Stimulated activated naive CD4-positive, alpha-beta T cell treated with Interleukin-2 at 50 U/mL for 16 hours (primary cell): ENCODE results near the gene FUBP3.

ENCODE experiments used
- DNase-seq: peaks from one replicate; lab custom pipeline; 2025; lab: John Stamatoyannopoulos, UW

FUBP3 gene

DNA sequence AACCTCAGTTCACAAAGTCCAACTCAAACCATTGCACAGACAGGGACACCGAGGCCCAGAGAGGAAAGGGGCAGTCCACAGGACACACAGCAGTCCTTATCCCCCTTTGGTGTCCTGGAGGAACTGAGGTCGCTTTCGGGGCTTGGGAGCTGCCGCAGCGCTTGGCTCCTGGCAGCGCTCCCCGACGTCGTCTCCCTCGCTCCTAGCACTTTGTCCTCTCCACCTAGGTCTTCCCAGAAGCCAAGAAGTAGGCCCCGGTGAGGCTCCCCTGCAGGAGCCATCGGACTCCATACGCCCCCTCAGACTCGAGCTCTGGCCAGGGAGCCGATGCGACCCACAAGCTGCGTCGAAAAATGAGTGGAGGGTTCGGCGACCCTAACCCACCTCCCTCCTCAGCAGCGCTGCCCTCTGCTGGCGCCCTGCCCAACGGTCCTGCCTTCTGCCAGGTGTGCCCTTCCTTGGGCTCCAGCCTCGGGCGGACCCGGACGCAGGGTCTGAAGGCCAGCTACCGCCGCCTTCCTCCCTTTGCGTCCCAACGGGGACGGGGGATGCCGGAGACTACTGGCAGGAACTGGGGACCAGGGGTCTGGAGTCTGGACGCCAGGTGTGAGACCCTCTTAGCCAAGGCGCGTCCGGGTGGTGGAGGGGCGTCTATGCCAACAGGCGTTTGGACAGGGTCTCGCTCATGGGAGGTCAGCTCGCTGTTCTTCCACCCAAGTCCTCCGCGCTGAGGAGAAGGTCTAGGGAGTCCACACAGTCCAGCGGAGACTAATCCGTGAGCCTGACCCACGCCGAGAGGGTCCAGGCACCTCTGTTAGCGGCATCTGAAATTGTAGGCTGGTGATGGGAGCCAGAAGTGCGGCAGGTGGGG is 83.0 kb downstream of the FUBP3 start:
- no peak for DNase-seq

DNA sequence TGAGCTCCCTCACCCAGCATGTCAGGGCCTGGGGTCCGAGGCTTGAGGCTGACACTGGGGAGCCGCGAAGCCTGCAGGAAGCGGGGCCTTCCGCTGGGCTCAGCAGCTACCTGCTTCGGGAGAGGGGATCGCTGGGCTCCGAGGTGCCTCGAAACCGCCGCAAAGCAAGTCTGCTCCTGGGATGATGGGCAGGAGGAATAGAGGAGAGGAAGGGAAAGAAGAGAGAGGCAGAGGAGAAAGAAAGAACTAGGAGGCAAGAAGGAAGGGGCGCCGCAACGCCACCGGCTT is 83.5 kb downstream of the FUBP3 start:
- no peak for DNase-seq

DNA sequence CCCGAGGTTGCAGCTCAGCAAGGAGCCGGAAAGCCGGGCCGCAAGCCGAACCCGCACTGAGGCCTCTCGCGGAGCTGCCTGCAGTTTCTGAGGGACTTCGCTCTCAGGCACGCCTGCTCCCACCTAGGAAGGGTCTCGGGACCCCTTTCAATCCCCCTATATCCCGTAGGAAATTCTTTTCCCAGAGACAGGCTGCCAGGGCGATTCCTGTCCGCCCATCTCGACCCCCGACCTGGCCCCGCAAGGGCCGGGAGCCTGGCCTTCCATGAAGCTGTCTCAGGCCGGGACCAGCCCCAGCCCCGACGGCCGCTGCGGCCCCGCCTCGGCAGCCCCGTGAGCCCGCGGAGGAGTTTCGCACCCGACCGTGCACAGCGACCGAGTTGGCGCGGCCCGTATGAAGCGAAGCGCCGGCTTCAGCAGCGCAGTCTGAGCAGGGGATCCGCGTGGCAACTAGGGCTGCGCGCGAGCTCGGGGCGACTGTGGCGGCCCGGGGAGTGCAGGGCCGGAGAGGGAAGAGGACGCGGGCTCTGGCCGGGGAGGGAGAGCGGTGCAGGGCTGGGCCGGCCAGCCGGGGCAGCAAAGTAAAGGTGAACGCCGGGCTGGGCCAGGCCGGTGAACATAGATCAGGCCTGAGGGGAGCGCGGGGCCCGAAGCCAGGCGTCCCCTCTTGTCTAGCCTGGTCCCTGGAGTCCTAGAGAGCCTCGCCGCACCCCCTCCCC is 84.0 kb downstream of the FUBP3 start:
- no peak for DNase-seq

DNA sequence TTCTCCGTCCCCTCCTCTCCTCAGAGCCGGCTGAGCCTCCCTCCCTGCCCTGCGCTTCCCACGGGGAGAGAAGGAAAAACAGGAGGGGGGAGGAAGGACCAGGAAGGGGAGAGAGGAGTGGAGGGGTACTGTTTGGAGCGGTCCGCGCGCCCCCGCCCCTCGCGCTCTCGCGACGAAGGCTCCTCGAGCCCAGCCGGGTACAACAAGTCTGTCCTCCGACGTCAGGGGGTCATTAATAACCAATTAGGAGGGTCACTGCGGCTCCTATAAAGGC is 84.5 kb downstream of the FUBP3 start:
- DNase-seq = no peak

DNA sequence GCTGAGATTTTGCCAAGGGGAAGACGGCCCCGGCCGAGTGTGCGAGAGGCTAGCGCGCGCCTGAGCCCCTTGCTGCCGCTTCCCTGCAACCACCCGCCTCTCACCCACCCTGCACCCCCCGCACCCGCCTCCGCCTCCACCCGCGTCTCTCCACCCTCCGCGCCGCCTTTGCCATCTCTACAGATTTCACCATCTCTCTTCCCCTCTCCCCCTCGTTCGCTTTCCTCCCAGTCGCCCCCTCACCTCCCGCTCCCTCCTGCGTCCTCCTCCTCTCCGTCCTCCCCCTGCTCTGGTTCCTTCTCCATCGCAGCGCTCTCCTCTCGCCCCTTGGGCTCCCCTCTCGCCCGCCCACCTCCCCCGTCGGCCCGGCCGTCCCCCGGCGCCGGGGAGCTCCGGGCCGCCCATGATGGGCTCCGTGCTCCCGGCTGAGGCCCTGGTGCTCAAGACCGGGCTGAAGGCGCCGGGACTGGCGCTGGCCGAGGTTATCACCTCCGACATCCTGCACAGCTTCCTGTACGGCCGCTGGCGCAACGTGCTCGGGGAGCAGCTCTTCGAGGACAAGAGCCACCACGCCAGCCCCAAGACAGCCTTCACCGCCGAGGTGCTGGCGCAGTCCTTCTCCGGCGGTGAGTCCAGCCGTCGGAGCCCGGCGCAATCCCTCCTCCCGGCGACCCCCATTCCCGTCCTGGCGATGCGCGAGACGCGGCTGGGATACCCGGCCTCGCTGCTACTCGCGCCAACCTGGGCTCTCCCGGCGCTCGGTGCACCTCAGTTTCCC is 85.1 kb downstream of the FUBP3 start, which contains the start of gene PRDM12:
Gene PRDM12, plus strand, starts transcription at position 344 of the 778 bp plus-strand sequence. Its CDS starts 60 bp downstream, at position 404.
- DNase-seq = no peak

DNA sequence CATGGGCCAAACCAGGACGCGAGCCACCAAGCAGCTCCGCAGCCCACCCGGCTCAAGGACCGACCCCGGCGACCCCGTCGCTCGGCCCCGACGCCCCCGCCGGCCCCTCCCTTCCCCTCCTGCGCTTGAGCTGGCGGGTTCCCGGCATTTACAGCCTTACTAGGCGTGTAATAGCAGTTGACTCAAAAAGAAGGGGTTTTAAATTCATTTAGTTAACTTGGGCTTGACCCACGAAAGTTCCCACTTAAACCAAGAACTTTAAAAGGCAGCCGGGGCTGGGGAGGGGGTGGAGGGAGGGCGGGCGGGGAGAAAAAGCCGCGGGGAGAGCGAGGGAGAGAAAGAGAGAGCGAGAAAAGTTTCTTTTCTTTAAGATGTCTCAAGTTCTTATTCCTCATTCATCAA is 85.7 kb downstream of the FUBP3 start:
- DNase-seq = no peak

DNA sequence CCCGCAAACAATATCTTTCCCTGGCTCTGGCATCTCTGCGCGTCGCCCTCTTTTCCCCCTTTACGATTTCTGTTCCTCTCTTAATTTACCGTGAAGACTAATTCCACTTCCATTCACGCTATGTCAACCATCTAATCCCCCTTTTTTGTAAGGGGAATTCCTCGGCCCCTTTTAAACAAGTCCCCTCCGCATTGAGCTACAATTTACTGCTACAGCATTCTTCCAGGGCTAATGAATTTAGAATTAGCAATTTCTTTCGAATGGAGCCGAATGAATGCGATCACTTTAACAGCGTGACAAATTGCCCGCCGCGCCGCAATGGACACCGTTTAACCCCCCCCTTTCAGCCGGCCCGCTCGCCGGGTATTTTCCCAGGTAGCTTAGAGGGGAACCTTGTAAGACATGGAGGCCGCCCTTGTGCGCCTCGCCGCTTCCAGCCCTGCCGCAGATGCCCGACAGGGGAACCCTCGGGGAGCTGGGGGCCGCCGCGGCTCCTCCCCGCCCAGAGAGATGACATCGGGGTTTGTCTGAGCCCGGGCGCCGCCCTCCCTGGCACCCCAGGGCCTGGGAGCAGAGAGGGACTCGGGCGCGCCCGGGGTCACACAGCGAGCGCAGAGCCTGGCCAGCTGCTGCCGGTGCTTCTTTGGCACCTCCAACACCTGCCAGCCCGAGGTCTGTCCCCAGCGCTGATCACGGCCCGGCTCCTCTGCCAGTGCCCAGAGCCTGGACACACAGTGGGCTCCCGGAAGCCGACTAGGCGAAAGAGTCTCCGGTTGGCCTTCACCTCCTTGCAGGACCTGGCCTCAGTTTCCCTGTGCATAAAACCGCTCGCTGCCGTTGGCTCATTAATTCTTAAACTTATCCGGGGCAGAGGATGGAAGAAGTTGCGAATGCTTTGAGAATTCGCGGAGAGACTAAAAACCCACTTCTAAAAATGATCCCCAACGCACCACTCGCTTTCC is 86.3 kb downstream of the FUBP3 start:
- no peak for DNase-seq

DNA sequence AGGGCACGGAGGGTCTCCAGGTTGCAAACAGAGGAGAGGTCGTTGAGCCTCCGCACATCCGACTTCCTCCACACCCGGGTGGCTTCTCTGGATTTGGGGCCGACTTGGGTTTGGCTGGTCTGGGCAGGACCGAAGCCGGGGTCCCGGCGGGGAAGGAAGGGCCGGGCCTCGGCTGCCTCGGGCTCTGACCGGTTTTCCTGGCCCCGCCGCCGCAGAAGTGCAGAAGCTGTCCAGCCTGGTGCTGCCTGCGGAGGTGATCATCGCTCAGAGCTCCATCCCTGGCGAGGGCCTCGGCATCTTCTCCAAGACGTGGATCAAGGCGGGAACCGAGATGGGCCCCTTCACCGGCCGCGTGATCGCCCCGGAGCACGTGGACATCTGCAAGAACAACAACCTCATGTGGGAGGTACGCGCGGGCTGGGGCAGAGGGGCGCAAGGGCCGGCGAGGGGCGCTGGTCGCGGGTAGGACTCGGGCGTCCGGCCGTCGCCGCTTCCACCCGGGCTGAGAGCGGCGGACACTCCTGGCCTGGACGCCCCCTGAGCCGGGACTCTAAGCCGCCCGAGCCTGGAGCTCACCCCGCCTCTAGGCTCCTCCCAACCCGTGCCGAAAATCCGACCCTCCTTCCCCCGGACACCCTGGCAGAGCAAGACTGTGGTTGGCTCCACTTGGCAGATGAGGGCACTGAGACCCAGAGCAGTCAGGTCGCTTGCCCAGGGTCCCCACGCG is 87.2 kb downstream of the FUBP3 start:
- DNase-seq = no peak

DNA sequence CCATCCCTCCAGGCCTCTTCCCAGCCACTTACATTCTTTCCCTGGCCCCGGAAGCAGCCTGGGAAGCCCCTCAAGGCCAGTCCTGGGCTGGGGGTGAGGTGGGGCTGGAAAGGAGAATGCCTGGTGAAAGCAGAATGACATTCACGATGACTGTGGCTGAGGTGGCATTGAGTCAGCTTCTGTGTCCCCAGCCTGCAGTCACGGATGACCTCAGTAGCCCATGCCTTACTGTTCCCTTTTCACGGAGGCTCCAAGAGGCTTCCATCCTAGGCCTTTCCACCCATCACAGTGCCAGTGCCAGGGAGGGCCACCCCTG is 87.7 kb downstream of the FUBP3 start:
- DNase-seq = no peak

DNA sequence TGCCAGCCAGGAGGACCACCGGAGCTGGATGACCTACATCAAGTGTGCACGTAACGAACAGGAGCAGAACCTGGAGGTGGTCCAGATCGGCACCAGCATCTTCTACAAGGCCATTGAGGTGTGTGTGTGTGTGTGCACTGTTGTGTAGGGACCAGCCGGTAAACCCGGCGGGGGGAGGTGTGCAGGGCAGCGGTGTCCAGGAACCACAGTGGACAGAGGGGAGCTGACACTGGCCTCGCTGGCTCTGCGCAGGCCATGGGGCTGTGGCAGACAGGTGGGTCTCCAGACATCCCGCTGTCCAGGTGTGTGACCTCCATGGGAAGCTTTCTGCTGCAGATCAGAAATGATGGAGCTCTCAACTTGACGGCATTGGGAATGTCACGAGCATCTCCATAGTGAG is 88.8 kb downstream of the FUBP3 start:
- DNase-seq = no peak

DNA sequence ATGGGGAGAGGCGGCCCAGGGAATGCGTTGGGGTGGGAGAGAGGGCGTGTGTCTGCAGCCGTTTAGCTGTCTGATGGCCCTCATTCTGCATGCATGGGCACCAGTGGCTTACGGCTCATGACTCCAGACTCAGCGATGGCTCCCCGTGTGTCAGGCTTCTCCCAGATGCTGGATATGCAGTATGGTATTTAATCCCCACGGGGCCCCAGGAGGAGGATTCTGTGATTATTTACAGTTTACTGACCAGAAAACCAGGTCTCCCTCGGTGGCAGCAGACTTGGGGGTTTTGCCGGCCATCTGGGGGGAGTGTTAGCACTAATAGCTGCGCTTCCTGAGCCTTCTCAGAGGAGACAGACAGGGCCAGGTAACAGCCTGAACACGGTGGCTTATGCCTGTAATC is 89.3 kb downstream of the FUBP3 start:
- DNase-seq = no peak

DNA sequence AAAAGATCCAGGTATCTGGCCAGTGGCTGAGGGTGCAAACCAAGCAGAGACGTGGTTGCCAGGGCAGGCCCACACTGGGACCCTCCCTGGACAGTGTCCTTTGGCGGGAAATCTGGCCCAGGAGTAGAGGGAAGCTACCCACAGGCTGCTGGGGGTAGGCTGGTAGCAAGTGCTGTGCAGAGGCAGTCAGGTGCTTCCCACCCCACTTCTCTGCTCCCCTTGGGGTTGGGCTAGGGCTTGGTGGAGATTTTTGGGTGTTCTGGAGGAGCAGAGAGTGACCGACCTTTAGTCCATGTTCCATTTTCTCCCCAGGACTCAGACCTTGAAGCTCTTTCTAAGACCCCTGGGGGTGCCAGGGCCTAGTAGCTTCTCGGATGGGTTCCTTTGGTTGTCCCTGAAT is 90.6 kb downstream of the FUBP3 start:
- DNase-seq = no peak

DNA sequence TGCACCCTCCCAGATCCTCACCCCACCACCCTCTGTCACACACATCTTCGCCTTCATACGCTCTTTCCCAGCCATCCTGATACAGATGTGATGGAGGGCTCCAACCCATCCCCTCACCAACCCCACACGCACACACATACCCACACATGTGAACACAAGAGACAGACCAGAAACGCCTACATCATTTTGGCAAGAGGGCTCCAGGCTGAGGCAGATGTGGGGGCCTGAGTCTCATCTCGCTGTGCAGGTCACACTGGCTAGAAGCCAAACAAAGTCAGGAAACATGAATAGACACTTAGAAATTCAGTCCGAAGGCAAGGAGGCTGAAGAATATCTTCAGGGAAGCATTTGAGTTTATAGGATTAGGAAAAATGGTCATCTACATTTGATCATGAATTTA is 91.3 kb downstream of the FUBP3 start:
- DNase-seq = no peak

DNA sequence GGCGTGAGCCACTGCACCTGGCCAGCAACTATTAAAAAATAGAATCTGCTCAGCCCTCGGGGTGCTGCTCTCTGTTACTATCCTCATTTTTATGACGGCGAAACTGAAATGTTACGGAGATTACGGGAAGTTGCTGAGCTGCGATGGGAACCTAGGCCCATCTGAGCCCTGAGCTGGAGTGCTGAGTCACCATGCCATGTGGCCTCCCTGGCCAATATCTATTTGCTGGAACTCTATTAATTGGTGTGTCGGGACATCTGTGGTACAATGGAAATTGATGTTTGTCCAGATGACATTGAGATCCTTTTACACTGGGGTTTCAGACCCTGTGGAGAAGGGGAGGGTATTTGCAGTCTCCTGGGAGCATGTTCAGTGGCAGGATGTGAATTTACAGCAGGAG is 93.1 kb downstream of the FUBP3 start:
- DNase-seq = no peak

DNA sequence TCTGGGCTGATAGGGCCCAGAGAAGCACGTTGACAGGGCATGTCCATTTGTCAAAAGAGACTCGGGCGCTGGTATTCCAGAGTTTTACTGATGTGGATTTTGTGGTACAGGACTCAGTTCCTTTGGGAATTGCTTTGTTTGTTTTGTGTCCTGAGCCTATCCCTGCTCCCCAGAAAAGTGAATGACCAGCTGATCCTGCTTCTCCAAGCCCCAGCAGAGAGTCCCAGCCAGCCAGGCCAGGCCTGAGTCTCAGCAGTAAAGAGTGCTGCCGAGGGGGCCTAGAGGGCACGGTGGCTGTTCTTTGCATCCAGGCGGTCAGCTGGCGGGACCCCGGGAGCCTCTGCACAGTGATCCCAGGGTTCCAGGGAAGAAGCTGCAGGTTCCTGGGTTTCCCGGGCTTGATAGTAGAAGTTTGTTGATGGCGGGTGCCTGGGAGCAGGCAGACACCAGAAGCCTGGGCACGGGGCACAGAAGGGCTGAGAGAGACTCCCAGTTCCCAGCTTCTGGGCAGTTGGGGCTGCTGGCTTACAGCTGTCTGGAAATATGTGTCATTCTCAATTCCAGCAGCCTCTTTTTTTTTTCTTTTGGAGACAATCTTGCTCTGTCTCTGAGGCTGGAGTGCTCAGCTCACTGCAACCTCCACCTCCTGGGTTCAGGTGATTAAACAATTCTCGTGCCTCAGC is 93.7 kb downstream of the FUBP3 start:
- DNase-seq = no peak

DNA sequence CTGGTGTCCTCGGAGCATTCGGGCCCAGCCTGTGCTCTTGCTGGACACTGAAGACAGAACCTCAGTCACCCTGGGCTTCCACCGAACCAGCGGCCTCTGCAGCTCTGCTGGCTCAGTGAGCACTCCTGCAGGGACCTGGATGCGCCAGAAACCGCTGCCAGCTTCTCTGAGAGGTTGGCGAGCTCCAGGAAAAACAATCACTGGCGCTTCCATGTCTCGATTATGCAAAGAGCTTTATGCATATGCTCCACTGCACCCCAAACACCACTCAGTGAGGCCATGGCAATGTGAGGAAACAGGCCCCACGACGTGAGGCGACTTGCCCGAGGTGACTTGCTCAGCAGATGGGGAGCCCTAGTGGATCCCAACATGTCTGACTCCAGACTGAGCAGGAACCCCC is 96.0 kb downstream of the FUBP3 start:
- DNase-seq = no peak

DNA sequence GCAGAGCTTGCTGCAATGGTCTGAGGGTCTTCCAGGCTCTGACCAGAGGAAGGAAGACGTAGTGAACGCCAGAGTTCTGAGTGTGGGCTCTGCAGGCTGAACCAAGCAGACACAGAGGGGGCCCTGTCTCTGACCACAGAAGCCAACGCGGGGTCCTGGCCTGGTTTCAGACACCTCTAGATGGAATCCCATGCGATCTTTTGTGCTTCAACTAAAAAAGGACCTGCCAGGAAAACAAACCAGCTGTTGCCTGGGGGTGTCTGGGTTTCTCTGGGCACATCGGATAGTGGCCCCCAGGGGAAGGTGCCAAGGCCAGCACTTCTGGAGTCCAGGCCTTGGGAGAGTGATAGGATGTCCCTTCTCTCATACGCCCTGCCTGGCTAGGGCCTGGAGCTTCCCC is 97.9 kb downstream of the FUBP3 start:
- DNase-seq = no peak

DNA sequence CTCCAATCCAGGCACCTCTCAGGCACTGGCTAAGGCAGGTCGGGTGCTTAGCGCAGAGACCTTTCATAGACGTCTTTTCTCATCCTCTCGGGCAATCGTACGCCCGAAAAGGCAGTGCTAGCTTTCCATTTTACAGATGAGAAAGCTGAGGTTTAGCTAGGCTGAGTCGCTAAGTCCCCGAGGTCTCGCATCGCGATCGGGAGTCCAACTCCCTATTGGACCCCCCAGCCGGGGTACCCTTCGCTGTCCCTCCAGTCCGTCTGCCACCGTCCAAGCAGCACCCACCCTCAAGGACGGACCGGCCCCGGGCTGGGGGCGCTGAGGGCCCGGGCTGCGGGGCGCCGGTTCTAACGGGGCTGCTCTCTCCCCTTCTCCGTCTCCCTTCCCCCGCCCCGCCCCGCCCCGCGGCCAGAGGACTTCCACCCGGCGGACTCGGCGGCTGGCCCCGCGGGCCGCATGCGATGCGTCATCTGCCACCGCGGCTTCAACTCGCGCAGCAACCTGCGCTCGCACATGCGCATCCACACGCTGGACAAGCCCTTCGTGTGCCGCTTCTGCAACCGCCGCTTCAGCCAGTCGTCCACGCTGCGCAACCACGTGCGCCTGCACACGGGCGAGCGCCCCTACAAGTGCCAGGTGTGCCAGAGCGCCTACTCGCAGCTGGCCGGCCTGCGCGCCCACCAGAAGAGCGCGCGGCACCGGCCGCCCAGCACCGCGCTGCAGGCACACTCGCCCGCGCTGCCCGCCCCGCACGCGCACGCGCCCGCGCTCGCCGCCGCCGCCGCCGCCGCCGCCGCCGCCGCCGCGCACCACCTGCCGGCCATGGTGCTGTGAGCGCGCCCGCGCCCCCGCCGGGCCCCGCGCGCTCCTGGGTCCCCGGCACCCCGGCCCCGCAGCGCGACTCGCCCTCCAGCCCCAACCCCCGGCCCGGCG is 101.7 kb downstream of the FUBP3 start:
- DNase-seq = peak; percentile 64

DNA sequence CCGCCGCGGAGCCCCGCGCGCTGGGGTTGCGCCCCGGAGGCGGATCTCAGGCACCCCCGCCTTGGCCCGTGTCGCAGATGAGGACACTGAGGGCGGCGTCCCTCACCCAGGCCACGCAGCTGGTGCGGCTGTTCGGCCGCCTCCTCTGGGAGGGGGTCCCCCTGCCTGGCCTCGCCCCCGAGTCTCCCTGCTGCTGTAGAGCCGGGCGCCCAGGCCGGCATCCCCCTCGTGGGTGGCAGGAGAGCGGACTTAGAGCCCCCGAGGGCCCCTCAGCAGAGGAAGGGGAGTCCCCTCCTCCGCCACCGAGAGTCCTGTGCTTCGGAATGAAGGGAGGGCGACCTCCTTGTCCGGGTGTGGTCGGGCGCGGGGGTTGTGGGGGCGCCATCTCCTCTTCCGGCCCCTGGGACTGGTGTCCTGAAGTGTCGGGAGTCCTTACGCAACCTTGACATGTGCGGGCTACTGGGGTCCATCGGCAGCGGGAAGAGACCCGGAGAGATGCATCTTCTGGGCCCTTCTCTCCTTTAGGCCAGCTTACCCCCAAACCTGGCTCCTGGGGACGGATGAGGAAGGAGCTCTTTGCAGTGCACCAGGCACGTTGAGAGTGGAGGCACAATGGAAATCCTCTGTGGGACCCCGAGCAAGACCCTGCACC is 102.5 kb downstream of the FUBP3 start:
- DNase-seq = no peak
